Inflammatory macrophage (primary cell): ENCODE results near the gene HNF1B.
"Not testable (repeated sequence)": the region's sequence is repeated elsewhere in the genome, so short reads cannot be mapped to it uniquely, and the experiment has no call there.

ENCODE experiments used
- DNase-seq, 2 donors: peaks; one replicate each; pipeline ENCODE4 v3.0.0-alpha.2; 2020 to 2022

HNF1B gene

DNA sequence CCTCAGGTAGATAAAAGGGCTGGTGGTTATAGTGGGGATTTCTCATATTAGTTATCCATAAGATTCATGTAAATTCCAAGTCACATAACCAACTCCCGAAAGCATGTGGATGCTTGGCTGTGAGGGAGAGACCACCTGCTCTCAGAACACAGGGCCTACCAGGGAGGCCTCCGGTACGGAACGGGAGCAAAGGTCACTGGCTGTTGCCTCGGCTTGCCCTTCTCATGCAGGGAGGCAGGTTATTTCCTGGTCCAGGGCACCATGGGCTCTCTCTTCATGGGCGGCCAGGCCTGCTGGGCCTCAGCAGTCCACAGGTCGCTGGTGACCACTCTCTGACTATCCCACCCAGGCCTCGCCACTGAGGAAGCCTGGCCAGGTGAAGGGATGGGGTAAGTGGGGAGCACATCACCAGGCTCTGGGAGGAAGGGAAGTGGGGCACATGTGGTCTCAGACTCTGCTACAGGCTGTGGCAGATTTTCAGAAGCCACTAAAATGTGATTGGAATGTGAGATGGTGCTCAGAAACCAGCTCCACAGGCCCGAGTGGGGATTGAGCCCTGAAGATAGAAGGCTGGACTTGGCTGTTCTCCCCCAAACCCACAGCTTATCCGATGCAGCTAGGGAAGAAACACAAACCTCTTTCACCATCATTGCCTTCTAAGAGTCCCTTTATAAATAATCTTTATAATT, 45.4 kb downstream of the HNF1B start:
- no peak for DNase-seq

DNA sequence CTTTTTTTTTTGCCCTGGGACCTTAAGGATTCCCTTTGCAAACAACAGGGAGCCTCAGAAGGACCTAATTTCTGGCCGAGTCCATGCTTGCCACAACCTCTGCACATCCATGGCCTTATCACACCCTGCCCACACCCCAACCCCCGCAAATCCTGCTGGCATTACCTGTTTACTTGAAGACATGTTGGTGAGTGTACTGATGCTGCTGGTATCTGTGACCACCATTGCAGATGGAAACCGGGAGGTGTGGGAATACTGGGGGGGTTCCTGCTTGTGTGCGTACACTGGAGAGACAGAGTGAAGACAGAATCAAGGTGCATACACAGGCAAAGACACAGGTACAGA, 46.0 kb downstream of the HNF1B start:
- no peak for DNase-seq

DNA sequence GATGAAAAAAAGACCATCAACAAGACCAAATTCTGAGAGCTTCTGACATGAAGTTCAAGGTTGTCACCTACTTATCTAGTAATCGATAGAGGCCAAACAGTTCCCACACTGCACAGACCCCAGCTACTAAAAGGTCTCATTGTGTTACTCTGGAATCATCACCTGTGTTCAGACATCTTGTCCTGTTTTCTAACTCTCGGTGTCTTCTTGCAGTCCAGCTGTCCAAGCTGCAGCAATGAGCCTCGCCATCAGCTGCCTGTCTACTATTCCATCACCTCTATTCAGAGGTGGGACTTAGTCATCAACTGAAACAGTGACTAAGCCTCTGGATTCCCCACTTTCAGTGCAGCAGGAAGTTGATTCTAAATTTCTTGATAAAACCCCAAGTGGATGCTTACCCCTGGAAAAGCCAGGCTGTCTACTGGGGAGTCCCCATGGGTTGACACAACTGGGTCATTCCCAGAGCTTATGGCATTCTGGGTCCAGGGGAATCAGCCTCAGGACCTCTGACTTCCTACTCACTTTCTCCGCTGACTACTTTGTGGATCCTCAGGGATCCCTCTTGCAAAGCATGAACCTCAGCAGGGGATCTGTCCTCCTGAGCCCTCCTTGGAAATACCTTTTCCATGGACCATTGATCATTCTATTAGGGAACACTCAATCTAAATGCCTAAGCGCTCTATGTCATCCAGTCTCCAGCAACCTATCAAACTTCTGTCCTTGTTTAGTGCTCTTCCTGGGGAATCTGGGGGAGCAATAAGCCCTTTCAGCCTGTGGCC, 46.5 kb downstream of the HNF1B start:
- DNase-seq = peak in 1 of 2 donors; percentile 6

DNA sequence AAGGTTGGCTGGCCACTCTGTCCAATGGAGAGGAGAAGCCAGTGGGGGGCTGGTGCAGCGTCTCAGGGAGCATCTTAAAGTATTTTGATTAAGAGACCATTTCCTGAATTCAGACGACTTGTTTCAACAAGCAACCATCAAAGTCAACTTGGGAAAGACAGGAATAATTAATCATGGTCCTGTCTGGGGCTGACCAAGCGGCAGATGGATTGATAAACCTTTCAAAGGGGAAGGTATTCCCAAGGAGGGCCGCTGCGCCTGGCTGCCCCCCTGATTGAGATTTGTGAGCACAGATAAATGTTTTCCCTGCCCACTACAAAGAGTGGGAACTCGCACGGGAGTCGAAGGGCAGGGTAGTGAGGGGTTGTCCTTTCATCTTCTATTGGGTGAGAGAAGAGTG, 47.5 kb downstream of the HNF1B start:
- DNase-seq = no peak

DNA sequence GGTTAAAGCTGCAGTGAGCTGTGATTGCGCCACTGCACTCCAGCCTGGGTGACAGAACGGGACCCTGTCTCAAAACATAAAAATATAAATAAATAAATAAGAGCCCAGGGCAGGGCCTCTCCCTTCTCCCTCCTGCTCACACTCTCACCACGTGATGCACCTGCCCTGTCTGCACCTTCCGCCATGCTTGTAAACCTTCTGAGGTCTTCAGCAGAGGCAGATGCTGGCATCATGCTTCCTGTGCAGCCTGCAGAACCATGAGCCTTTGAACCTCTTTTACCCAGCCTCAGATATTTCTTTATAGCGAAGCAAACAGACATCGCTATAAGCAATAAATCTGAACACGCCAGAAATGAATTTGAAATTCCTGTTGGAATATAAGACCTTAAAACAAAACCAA, 48.5 kb downstream of the HNF1B start:
- no peak for DNase-seq

DNA sequence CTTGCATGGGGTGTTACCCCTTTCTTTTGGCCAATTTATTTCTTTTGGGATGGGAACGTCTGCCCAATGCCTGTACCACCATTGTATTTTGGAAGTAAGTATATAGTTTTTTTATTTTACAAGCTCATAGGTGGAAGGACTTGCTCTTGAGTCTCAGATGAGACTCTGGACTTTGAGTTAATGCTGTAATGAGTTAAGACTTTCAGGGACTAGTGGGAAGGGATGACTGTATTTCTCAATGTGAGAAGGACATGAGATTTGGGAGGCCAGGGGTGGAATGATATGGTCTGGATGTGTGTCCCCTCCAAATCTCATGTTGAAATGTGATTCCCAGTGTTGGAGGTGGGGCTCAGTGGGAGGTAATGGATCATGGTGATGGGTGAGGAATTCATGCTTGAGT, 49.1 kb downstream of the HNF1B start:
- no peak for DNase-seq

DNA sequence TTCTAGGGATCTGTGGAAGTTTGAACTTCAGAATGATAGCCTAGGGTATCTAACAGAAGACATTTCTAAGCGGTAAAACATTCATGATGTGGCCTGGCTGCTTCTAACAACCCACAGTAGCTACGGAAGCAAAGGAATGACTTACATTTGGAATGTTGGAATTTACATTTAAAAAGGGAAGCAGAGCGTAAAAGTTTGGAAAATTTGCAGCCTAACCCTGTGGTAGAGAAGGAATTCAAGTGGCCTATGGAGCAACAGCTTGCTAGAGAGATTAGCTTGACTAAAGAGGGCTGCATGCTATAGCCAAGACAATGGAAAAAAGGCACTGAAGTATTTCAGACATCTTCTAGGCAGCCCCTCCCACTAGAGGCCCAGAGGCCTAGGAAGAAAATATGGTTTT, 50.1 kb downstream of the HNF1B start:
- DNase-seq = no peak

DNA sequence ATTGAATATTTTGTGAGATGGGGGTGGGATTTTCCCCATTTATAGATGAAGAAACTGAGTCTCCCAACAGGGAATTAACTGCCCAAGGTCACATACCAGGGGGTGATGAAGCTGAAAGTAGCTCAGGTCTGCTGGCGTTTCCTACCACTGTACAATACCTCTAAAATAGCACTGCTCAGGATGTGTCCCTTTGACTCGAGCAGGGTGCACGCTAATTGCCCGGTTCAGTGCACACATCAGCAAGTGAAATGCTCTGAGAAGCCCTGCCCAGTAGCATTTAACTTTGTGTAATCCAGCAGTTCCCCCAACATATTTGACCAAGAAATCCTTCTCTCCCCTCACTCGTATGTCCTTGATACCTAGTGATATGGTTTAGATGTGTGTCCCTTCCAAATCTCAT, 51.5 kb downstream of the HNF1B start:
- no peak for DNase-seq

DNA sequence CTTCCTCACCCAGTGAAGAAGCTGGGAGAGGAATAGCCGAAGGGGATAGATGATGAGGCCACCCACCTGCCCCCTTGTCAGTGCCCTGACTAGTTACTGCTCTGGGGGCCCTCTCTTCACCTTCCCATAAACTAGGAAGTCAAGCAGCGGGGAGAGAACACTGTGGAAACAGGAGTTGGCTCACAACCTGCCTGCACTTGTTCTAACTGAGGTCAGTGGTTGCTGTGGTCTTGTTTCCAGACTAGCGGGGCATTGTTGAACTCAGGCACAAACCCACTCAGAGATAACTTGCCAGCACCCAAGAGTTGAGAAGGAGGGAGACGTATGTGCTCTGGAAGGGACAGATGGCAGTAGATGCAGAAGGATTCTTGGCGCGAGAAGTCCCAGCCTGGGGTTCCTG, 53.1 kb downstream of the HNF1B start:
- no peak for DNase-seq

DNA sequence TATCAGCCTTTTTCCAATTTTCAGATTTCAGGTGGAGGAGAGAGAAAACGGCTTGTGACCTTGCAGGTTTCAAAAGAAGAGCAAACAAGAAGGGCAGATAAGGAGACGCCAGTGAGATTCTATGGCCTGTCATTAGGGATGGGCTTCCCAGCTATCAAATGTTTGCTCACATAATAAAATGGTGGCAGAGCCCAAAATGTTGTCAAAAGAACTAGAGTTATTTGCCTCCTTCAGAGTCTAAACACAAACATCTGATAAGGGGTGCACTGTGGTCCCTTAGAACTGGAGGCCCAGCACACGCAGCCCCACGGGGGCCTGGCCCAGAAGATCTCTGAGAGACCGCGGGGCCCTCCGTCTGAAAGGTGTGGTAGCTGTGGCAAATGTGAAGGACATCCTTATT, 55.5 kb downstream of the HNF1B start:
- DNase-seq = no peak

DNA sequence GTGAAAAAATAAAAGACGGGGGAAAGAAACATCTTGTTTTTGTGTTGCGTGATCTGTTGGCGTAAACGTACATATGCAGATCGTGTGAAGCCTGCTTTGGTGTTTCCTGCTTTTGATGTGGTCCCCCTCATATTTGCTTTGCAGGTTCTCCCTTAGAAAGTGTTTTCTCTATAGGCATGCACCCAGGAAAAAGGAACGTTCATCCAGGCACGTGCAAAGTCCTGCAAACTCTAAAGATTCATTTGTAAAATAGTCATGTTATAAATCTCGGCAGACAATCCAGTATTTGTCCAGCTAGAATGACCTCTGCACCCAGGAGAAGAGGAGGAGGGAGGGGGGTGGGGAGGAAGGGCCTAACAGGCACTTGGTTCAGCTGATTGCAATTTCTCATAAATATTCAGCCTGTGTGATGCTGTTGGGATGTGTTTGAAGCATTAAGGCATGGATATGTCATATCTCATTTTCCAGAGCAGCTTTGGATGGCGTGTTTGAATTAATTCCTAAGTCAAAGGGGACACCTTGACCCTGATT, 61.3 kb downstream of the HNF1B start:
- DNase-seq = no peak

DNA sequence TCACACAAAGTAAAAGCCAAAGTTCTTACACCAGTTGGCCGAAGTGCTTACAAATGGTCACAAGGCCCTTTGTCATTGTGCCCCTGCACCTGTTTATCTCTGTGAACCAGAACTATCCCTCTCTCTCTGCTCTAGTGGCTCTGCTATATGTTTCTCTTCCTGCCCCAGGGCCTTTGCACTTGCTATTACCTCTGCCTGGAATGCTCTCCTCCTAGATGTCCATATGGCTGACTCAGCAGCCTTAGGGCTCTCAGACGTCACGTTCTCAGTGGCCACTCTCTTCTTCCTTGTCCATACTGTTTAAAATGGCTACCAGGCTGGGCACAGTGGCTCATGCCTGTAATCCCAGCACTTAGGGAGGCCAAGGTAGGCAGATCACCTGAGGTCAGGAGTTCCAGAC, 62.9 kb downstream of the HNF1B start:
- no peak for DNase-seq

DNA sequence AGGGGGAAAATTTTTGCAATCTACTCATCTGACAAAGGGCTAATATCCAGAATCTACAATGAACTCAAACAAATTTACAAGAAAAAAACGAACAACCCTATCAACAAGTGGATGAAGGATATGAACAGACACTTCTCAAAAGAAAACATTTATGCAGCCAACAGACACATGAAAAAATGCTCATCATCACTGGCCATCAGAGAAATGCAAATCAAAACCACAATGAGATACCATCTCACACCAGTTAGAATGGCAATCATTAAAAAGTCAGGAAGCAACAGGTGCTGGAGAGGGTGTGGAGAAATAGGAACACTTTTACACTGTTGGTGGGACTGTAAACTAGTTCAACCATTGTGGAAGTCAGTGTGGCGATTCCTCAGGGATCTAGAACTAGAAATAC, 64.9 kb downstream of the HNF1B start:
- DNase-seq = not testable (repeated sequence)

DNA sequence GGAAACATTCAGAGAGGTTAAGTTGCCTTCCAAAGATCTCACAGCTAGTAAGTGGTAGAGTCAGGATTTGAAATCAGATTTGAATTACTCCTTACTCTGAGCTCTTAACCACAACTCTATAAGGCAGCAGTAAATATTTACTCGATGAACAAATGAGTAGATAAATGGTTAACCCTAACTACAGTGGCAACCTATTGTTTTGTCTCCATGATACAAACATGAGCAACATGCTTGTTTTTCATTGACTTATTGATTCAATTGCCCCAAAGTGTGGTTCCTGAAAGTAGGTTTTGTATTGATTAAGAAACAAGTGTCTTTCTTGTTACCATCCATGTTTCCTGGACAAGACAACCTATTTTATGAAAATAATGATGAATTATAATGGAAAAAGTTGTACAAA, 66.8 kb downstream of the HNF1B start:
- no peak for DNase-seq

DNA sequence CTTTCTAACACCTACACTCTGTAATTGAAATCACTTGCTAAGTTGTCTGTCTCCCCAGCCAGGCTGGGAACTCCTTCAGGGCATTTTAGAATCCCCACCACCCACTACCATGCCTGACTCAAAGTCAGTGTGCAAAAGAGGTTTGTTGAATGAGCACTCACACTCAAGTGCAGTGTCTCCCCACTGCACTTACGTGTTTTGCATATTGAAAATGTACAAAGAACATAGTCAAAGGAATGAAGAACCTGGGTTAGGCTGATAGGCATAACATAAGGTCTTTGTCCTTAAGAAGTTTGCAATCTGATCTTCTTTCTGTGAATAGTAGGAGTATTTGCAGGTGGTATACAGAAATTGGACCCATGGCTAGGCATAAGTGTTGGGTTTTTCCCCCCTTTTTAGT, 67.8 kb downstream of the HNF1B start:
- DNase-seq = no peak

DNA sequence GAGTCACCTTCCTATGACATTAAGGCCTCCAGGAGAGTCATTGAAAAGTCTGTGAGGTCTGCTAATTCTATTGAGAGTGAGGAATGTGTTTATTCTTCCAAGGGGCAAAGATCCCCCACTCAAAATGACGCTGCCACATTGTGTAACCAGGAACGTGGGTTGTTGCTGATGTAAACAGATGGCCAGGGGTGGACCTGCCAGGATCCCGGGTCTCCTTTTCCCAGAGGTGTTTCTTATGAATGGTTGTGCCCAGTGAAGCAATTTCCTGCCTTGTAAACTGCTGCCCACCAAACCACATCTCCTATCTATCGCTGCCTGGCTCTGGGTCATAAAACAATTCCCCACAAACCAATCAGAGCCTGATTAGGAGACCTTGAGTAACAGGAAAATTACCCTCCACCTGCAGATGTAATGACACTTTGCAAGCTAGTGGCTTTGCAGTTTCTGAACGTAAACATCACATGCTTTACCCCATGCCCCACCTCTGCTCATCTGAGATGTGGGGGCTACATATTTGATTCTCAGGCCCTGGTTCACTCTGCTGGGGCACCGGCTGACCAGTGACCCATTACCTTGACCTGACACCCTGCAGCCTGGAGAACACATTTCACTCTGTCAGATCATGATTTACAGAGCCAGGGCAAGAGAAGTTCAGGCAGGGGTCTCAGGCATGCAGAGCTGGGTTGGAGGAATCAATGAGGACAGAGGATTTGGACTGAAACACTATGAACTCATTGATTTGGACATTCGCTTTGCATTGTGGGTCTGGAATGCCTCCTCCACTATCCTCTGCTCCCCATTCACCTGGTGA, 68.5 kb downstream of the HNF1B start:
- no peak for DNase-seq

DNA sequence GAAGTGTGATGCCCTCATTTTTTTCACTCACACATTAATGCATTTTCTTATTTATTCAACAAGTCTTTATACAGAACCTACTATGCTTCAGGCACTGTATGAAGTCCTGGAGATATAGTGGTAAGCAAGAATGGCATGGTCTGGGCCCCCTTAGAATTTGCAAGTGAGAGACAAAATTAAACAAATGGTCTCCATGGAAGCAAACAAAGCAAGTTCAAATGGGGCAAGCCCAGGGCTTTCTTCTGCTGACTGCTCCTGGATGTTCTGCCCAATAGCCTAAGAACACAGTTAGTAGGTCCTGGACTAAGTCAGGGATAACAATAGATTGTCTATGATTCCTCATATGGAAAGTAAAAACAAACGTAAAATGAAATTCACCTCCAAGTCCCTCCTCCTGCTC, 70.3 kb downstream of the HNF1B start:
- no peak for DNase-seq

DNA sequence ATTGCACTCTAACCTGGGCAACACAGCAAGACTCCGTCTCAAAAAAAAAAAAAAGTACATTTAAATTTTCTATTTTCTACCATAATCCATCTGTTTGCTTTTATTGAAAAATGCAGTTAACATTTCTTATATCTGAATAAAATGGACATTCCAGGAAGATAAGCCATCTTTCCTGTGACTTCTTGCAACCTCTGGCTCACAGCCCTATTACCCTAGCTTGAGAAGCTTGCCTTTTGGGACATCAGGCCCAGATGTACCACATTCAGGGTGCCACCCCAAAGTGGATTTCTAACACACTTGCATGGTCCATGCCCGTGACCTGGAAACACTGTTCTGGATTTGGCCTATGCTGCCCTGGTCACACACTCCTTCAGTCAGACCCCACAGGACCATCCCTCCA, 71.5 kb downstream of the HNF1B start:
- DNase-seq = no peak

DNA sequence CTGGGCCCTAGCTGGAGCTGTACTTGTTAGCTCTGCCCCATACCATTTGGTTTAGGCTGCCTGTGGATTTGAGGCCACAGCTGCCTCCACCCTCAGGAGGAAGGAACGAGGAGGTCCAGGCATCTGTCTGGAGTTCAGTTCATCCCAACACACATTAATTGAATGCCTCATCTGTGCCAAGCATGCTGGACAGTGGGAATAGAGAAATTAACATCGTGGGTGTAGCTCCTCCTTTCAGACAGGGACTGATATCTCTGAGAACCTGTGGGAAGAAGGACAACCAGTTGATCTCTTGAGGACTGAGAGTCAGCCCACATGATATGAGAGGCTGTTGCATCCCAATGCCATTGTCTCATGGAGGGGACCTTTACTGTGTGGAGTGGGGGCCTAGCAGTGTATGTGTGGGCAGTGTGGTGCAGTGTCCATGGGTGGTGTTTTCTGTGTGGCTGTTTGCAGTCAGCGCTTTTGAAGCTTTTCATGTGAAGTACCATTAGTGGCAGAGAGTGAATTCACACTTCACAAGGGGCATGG, 72.2 kb downstream of the HNF1B start:
- no peak for DNase-seq

DNA sequence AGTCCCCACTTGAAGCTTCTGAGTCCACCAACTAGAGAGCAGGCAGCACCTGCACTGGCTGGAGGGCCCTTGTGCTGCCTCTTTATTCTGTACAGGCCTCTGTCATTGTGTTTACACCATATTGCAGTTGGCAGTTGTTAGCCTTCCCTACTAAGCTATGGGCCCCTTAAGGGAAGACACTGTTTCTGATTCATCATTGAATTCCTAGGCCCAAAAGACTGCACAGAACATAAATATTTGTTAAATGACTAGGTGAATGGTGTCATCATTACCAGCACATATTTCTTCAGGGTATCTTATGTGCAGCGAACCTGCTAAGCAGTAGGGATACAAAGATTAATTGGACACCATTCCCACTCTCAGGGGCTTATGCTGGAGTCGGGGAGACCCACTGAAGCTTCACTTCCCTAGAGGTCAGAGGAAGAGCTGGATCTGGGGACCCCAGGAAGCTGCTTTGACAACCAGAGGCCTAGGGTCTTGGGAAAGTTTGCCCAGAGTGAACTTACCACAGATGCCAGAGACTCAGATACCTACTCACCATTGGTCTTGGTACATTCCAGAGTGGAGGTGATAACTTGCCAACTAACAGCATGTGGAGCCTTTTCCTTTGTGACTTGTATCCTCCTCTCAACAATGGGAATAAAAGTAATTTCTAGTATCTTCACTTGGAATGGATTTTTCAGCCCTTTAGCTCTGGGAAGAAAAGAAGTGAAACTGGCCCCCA, 72.9 kb downstream of the HNF1B start:
- no peak for DNase-seq

DNA sequence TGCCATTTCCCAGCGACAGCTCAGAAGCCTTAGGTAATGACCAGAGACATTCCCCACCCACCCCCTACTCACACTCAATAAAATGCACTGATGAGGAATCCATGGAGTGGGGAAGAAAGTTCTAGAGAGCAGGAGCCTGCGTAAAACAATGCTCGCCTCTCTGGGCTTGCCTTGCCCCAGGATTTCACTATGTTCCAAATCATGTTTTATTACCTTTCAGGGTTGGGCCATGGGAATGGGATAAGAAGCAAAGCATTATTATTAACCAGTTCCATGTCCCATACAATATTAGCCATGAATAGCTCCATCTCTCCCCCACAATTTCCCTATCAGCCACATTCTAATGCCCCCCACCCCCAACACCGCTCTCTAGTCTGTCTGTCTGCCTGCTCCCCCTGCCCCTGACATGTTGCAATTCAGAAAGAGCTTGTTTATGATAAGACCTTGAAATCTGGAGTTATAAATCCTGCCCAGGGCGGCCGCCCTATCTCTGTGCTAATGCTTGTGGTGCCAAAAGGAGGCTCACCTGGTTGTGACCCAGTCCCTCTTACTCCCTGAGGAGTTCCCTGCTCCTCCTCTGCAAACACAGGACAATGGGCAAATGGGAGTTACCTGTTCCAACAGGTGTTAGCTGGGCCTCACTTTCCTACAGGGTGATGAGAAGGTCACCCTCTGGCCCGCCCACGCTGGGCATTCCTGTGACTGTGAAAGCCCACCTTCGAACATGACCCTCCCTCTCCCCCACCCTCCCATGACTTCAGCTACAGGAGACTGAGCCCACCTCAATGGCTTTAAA, 73.6 kb downstream of the HNF1B start:
- DNase-seq = no peak

DNA sequence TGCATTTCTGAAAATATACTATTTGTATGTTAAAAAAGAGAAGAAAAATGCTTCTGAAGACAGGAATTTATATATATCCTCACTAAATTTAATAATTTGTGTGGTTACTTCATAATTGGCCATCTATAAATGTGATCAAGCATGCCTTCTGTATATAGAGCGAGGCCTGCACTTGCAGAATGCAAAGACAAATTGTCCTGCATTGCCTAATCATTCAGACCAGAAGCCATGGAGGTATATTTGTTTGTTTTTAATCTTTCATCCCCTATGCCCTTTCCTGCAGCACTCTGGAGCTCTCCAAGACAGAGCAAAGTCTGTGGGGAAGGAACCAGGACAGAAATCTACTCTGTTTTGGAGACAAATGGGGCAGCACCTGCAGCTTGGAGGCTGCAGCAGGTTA, 77.8 kb downstream of the HNF1B start:
- no peak for DNase-seq
